HAP-1 (cell line): ENCODE results near the gene SVOP.
"Not testable (repeated sequence)": the region's sequence is repeated elsewhere in the genome, so short reads cannot be mapped to it uniquely, and the experiment has no call there.

Experiments used
- DNase-seq, 2 experiments: peaks; one replicate each; pipeline ENCODE4 v3.0.0-alpha.2; 2016 to 2020; ENCODE audit warnings: low spot score in 2 of 2
- H3K27me3 ChIP-seq: fragments of 250-450 bp; sonication (Bioruptor Pico); 2 replicates; pipeline ENCODE4 v1.5.1; 2020; ENCODE audit warnings: low read depth, mild to moderate bottlenecking, moderate library complexity
- H3K36me3 ChIP-seq: fragments of 250-450 bp; sonication (Bioruptor Pico); replicated peaks from 2 replicates; pipeline ENCODE4 v1.5.1; 2020; ENCODE audit warnings: mild to moderate bottlenecking
- H3K4me1 ChIP-seq: fragments of 250-450 bp; sonication (Bioruptor Pico); 2 replicates; pipeline ENCODE4 v1.5.1; 2020; ENCODE audit warnings: mild to moderate bottlenecking
- H3K4me3 ChIP-seq: fragments of 250-450 bp; sonication (Bioruptor Pico); 2 replicates; pipeline ENCODE4 v1.5.1; 2020; ENCODE audit warnings: mild to moderate bottlenecking, moderate library complexity
- H3K9me3 ChIP-seq: fragments of 250-450 bp; sonication (Bioruptor Pico); 2 replicates; pipeline ENCODE4 v1.5.1; 2020; ENCODE audit warnings: mild to moderate bottlenecking, moderate library complexity
- in situ Hi-C: fragments of 300-500 bp; cut with MboI; formaldehyde crosslinking; loops from 3 replicates; pipeline ENCODE4 v1.14.3; 2020; ENCODE audit warnings: low sequenced_read_pairs, inconsistent platforms, mixed read lengths

SVOP gene

DNA sequence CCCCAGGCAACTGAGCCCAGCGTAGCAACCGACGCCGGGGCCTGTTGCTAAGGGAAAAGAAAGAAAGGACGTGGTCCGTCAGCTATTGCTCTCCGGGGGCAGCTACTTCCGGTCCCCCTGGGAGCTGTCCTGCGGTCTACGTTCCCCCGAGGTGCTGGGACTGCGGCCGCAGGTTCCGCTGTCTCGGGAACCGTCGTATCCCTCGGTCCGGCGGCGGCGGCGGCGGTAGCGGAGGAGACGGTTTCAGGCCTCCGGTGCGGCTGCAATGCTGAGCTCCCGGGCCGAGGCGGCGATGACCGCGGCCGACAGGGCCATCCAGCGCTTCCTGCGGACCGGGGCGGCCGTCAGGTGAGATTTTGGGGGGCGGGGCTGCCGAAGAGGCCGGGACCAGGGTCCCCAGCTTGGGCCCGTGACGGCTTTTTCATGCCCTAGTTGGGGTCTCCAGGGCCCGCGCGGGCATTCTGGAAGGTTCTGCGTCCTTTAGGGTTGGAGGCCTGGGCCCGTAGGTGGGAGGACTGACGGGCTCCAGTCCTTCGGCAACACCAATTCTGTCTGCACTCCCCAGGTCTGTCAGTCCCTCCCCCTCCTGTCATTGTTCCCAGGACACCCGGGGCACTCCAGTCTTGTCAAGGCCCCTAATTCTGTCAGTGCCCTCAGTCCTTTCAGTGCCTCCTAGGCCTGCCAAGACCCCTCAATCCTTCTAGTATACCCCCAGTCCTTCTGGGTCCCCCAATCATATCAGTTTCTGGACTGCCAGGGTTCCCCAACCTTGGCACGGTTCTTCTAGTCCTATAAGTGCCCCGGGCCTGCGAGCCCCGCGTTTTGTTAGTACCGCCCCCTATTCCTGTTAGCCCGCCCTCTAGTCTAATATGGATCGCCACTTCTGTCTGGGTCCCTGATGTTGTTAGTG is 31.8 kb upstream of the SVOP start, which contains the start of gene USP30:
Gene USP30 (plus strand): TSS at position 163 of the 910 bp plus-strand sequence. CDS start 103 bp downstream, at position 266.
- 0 out of 2 replicates have a peak, but pooled peaks cover 4% of the 10 kb centered on the region for H3K36me3 ChIP-seq
- peaks cover 8% of the 10 kb centered on the region; the same call in 1 of the 2 replicates for H3K4me1 ChIP-seq
- DNase-seq = peak; percentile 74 to 89
- in situ Hi-C loops = no loop called here
- H3K9me3 ChIP-seq = no peaks in the 10 kb centered on the region
- H3K27me3 ChIP-seq = no peaks in the 10 kb centered on the region
- peak within 1 kb of the TSS; percentile 98 for H3K4me3 ChIP-seq

- 0 out of 2 replicates have a peak, but pooled peaks cover 4% of the 10 kb centered on the region for H3K36me3 ChIP-seq
- no peaks in the 10 kb centered on the region for H3K9me3 ChIP-seq
- peak overlapping the region; percentile 98 for H3K4me3 ChIP-seq
- in situ Hi-C loops = no loop called here
- H3K4me1 ChIP-seq = peaks cover 8% of the 10 kb centered on the region; the same call in 1 of the 2 replicates
- no peaks in the 10 kb centered on the region for H3K27me3 ChIP-seq
- DNase-seq = no peak
Measured at GRCh38 chr12:109052097-109052413, 31.2 kb upstream of the SVOP start.

GRCh38 chr12:109049794-109050193 is 28.9 kb upstream of the SVOP start:
- H3K9me3 ChIP-seq, H3K4me1 ChIP-seq, in situ Hi-C loops, H3K36me3 ChIP-seq, DNase-seq, H3K27me3 ChIP-seq, H3K4me3 ChIP-seq: not testable (repeated sequence)

DNA sequence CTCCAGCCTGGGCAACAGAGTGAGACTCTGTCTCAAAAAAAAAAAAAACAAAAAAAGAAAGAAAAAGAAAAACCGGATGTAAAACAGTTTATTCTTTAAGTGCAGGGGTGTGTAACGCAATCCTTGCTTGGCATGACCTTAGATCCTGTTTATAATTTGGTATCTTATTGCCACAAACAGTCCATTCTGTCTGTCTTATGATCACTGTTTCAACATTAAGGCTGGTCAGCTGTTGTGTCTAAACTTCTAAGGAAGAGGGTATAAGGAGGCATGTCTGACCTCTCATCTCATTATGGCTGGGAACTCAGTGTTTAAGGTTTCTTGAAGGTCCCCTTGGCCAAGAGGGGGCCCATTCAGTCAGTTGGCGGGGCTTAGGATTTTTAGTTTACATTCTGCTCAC is 27.8 kb upstream of the SVOP start:
- H3K36me3 ChIP-seq, H3K4me1 ChIP-seq, H3K4me3 ChIP-seq, H3K9me3 ChIP-seq, in situ Hi-C loops, H3K27me3 ChIP-seq, DNase-seq: not testable (repeated sequence)

GRCh38 chr12:109047081-109047805 is 26.4 kb upstream of the SVOP start:
- Histone ChIP-seq H3K9me3 (no peaks in the 10 kb centered on the region), H3K4me1 (0 out of 2 replicates have a peak, but pooled peaks cover 3% of the 10 kb centered on the region), H3K27me3 (peaks cover 11% of the 10 kb centered on the region; the same call in 1 of the 2 replicates), H3K4me3 (no peak overlapping the region), H3K36me3 (no peaks in the 10 kb centered on the region)
- no peak for DNase-seq
- in situ Hi-C loops = no loop called here

DNA sequence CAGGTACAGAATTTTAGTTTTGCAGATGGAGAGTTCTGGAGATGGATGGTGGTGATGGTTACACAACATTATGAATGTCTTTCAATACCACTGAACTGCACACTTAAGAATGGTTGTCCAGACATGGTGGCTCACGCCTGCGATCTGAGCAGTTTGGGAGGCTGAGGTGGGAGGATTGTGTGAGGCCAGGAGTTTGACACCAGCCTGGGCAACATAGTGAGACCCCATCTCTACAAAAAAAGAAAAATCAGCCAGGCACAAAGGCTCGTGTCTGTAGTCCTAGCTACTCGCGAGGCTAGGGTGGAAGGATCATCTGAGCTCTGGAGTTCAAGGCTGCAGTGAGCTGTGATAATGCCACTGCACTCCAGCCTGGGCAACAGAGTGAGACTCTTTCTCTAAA is 23.4 kb upstream of the SVOP start:
- Histone ChIP-seq H3K27me3 (peaks cover 16% of the 10 kb centered on the region; the same call in 1 of the 2 replicates), H3K4me3 (no peak overlapping the region), H3K9me3 (no peaks in the 10 kb centered on the region), H3K36me3 (no peaks in the 10 kb centered on the region), H3K4me1 (no peaks in the 10 kb centered on the region)
- DNase-seq = no peak
- in situ Hi-C loops = no loop called here

DNA sequence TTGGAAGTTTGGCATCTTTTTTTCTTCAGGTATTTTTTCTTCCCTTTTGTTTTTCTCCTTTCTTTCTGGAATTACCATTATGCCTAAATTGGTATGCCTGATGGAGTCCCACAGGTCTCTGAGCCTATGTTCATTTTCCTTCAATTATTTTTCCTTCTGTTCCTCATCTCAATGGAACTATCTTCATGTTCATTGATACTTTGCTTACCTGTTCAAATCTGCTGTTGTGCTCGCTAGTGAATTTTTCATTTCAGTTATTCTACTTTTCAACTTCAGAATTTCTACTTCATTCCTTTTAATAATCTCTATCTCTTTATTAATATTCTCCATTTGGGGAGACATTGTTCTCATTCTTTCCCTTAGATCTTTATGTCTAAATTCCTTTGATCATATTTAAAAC is 16.1 kb upstream of the SVOP start:
- no peaks in the 10 kb centered on the region for H3K9me3 ChIP-seq
- H3K27me3 ChIP-seq = peaks cover 3% of the 10 kb centered on the region; the same call in 1 of the 2 replicates
- in situ Hi-C loops = no loop called here
- H3K36me3 ChIP-seq = no peaks in the 10 kb centered on the region
- H3K4me1 ChIP-seq = no peaks in the 10 kb centered on the region; the same call in 1 of the 2 replicates
- no peak overlapping the region for H3K4me3 ChIP-seq
- no peak for DNase-seq

DNA sequence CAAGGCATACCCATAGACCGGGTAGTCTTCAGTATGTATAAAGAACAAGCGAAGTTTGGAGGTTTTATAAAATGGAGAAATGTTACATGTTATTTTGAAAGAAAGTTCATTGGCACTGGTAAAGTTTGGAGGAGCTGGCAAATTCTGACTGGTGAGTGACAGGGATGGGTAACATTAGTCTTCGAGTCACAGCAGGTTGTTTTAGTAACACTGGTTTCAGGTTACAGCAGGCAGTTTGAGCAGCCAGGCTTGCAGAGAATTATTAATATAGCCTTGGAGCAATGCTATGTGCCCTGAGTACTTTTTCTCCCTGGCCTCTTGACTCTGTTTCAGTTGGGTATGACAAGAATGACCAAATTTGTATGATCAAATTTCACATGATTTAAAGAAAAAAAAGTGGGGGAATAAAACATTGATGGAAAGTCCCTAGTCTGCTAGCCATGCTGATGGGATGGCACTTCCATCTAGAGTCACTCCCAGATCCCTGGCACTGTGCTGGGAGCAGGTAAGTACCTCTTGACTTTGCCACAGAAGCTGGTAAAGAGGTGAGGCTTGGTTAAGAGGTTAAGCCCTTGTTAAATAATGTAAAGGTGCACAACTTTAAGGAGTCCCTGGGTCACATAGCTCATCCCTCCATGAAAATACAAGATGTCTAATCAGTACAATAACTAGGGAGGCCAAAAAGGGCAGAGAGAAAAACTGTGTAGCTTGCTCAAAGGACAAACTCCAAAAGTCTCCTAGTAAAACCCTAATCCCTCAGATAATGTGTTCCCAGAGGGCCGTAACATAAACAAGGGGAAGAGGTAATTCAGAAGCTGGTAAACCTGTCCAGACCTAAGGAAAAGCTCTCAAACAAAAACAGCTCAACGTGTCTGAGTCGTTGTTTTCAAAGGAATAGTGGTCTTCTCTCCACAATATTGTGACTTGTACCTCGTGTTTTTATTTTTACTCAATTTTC is 12.7 kb upstream of the SVOP start:
- H3K36me3 ChIP-seq = no peaks in the 10 kb centered on the region
- H3K4me1 ChIP-seq = no peaks in the 10 kb centered on the region
- in situ Hi-C loops = no loop called here
- H3K9me3 ChIP-seq = no peaks in the 10 kb centered on the region
- no peak overlapping the region for H3K4me3 ChIP-seq
- H3K27me3 ChIP-seq = 0 out of 2 replicates have a peak, but pooled peaks cover 7% of the 10 kb centered on the region
- no peak for DNase-seq

- no peak for DNase-seq
- in situ Hi-C loops = no loop called here
- Histone ChIP-seq H3K36me3 (no peaks in the 10 kb centered on the region), H3K9me3 (no peaks in the 10 kb centered on the region), H3K27me3 (0 out of 2 replicates have a peak, but pooled peaks cover 7% of the 10 kb centered on the region), H3K4me3 (no peak overlapping the region), H3K4me1 (no peaks in the 10 kb centered on the region)
Measured at GRCh38 chr12:109029411-109029810, 8.5 kb upstream of the SVOP start.

- H3K9me3 ChIP-seq, H3K27me3 ChIP-seq, H3K4me3 ChIP-seq, H3K4me1 ChIP-seq, in situ Hi-C loops, DNase-seq, H3K36me3 ChIP-seq: not testable (repeated sequence)
Measured at GRCh38 chr12:109028624-109029023, 7.8 kb upstream of the SVOP start.

GRCh38 chr12:109027767-109028166 is 6.9 kb upstream of the SVOP start:
- no peak overlapping the region for H3K4me3 ChIP-seq
- H3K27me3 ChIP-seq = 0 out of 2 replicates have a peak, but pooled peaks cover 7% of the 10 kb centered on the region
- no peaks in the 10 kb centered on the region for H3K9me3 ChIP-seq
- no peak for DNase-seq
- no peaks in the 10 kb centered on the region for H3K36me3 ChIP-seq
- no peaks in the 10 kb centered on the region for H3K4me1 ChIP-seq
- in situ Hi-C loops = no loop called here

DNA sequence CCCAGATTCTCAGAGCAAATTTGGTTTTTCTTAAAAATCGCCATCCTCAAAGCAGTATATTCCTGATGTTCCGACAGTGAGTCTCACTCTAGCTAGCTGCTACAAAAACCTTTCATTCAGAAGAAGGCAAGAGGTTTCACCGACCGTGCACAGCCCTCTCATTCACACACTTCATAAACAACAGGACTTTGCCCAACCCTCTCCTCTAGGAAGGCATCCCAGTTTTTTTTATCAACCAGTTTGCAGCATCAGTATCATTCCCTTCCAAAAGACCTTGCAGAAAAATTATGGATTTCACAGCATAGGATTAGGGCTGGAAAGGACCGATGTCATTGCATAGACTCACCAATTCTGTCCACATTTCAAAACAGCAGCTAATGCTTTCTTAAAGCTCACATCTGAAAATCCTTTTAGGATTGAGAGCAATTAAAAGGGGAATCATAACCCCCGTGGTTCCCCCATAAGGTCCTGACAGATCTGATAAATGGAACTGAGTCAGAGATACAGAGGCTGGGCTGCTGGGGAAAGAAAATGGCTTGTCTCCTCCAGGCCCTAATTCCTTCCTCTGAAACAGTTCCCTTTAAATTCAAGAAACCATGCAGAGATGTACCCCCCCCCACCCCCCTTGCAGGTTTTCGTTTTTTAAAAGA is 597 bp downstream of the SVOP start:
- DNase-seq = no peak
- Histone ChIP-seq H3K36me3 (no peaks in the 10 kb centered on the region), H3K27me3 (0 out of 2 replicates have a peak, but pooled peaks cover 3% of the 10 kb centered on the region), H3K9me3 (no peaks in the 10 kb centered on the region), H3K4me3 (no peak overlapping the region), H3K4me1 (no peaks in the 10 kb centered on the region)
- in situ Hi-C loops = no loop called here

DNA sequence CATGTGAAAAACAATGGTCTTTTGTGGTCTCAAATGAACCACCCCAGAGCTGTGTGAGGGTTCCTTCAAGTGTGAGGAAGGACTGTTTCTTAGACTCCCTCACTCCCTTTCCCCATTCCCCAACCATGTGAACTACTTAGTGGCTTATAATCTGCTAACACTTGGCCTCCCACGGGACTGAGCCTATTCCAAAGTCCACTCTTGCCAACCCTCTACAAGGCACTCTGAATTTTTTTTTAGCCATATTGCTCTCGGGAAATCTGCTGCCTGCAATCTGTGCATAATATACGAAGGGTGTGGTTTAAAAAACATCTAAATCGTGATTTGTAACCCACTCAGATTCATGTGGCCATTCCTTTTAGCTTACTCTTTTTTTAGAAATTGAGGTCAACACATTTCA is 2.6 kb downstream of the SVOP start:
- in situ Hi-C loops = no loop called here
- DNase-seq = no peak
- Histone ChIP-seq H3K27me3 (0 out of 2 replicates have a peak, but pooled peaks cover 3% of the 10 kb centered on the region), H3K36me3 (no peaks in the 10 kb centered on the region), H3K9me3 (no peaks in the 10 kb centered on the region), H3K4me3 (no peak overlapping the region), H3K4me1 (no peaks in the 10 kb centered on the region)
